ENCODE data around the gene DPH2.
A peak's percentile ranks its signal among the peaks of the same experiment; 100 is the strongest.

DNA sequence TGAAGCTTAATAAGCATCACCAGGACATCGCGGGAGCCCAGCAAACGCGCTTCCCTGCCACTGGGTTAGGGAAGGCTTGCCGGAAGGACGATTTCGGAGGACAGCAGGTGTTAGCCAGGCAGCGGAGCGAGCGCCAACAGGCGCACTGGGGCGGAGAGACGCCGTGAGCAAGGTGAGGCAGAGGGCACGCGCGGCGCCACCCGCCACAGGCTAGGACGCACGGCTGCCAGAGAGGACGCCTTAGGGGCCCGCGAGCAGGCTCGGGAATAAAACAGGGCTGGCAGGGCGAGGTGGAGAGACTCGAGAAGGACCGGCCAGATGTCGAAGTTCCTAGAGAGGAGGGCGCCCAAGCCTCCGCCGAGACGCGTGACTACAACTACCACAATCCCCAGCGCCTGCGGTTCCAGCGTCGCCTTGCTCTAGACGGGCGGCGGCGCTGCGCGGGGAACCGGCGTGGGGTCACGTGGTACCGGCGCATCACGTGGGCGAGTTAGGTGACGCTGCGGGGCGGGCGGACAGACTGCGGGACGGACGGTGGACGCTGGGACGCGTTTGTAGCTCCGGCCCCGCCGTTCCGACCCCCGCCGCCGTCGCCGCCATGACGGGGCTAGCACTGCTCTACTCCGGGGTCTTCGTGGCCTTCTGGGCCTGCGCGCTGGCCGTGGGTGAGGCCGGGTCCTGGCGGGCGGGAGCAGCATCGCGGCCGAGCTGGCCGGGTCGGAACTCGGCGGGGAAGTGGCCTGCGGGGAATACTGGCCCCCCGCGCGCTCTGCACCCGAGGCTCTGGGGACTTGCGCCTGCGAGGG is 4.8 kb downstream of the DPH2 start, which contains the start of gene ATP6V0B:
- TF ChIP-seq, protein P1, sequence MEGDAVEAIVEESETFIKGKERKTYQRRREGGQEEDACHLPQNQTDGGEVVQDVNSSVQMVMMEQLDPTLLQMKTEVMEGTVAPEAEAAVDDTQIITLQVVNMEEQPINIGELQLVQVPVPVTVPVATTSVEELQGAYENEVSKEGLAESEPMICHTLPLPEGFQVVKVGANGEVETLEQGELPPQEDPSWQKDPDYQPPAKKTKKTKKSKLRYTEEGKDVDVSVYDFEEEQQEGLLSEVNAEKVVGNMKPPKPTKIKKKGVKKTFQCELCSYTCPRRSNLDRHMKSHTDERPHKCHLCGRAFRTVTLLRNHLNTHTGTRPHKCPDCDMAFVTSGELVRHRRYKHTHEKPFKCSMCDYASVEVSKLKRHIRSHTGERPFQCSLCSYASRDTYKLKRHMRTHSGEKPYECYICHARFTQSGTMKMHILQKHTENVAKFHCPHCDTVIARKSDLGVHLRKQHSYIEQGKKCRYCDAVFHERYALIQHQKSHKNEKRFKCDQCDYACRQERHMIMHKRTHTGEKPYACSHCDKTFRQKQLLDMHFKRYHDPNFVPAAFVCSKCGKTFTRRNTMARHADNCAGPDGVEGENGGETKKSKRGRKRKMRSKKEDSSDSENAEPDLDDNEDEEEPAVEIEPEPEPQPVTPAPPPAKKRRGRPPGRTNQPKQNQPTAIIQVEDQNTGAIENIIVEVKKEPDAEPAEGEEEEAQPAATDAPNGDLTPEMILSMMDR (conservative IDR thresholded peaks at IDR 0.05), result no peak; the same call in 1 of the 2 replicates
- TF ChIP-seq ZFX (IDR thresholded peaks at IDR 0.05), result peak; percentile 69; the same call in 1 of the 2 replicates
